Liver (tissue), 9 donors: ENCODE results near the gene YWHAB. TPM values are rescaled to one million over a fixed set of nuclear protein-coding genes. Genes with fewer than 3 reads are reported as not detected.

ENCODE experiments used
- DNase-seq: peaks from one replicate; pipeline ENCODE4 v3.0.0-alpha.2; 2017; ENCODE audit warnings: low spot score
- H3K27ac ChIP-seq, 2 donors: one replicate each; pipeline ENCODE4 v1.7.0; 2013; ENCODE audit warnings: inconsistent platforms in 2 of 2, low read length in 2 of 2, control low read depth in 1 of 2, low read depth in 1 of 2, mild to moderate bottlenecking in 1 of 2
- H3K27me3 ChIP-seq, 4 donors: one replicate each; pipeline versions ENCODE4 v1.6.1 to v1.7.0; 2013; ENCODE audit warnings: low read length in 3 of 4, inconsistent platforms in 1 of 4, mild to moderate bottlenecking in 1 of 4, moderate library complexity in 1 of 4; ENCODE audit not compliant: control insufficient read depth in 4 of 4, insufficient read depth in 4 of 4
- H3K36me3 ChIP-seq, 4 donors: one replicate each; pipeline versions ENCODE4 v1.6.1 to v1.7.0; 2013; ENCODE audit warnings: low read length in 3 of 4, mild to moderate bottlenecking in 3 of 4, low read depth in 1 of 4, moderate library complexity in 1 of 4; ENCODE audit not compliant: control insufficient read depth in 4 of 4, insufficient read depth in 3 of 4
- H3K4me1 ChIP-seq, 4 donors: one replicate each; pipeline versions ENCODE4 v1.6.1 to v1.7.0; 2013; ENCODE audit warnings: low read length in 3 of 4, mild to moderate bottlenecking in 3 of 4, moderate library complexity in 1 of 4; ENCODE audit not compliant: control insufficient read depth in 4 of 4, insufficient read depth in 4 of 4
- H3K4me3 ChIP-seq, 3 donors: one replicate each; pipeline versions ENCODE4 v1.6.1 to v1.7.0; 2013; ENCODE audit warnings: low read length in 3 of 3, control low read depth in 1 of 3, low read depth in 1 of 3, mild to moderate bottlenecking in 1 of 3
- H3K9ac ChIP-seq, 2 donors: one replicate each; pipeline ENCODE4 v1.7.0; 2013; ENCODE audit warnings: low read length in 2 of 2, mild to moderate bottlenecking in 2 of 2, moderate library complexity in 2 of 2, control low read depth in 1 of 2, low read depth in 1 of 2
- H3K9me3 ChIP-seq, 4 donors: one replicate each; pipeline versions ENCODE4 v1.6.1 to v1.7.0; 2013; ENCODE audit warnings: low read length in 3 of 4; ENCODE audit not compliant: control insufficient read depth in 4 of 4
- ATF3 ChIP-seq: IDR thresholded peaks from 2 replicates; pipeline ENCODE4 v1.6.1; 2016; ENCODE audit warnings: antibody characterized with exemption
- CTCF ChIP-seq: fragments of 150-350 bp; IDR thresholded peaks from 2 replicates; pipeline ENCODE4 v1.5.1; 2017; ENCODE audit warnings: improper control_type of control experiment, low read depth, low read length; ENCODE audit not compliant: missing input control
- EGR1 ChIP-seq, 2 donors: IDR thresholded peaks; 2 replicates each; pipeline ENCODE4 v1.6.1; 2016 to 2018; ENCODE audit warnings: antibody characterized with exemption in 2 of 2, low read depth in 2 of 2
- FOXA1 ChIP-seq: IDR thresholded peaks from 2 replicates; pipeline ENCODE4 v1.6.1; 2016; ENCODE audit warnings: antibody characterized with exemption
- FOXA2 ChIP-seq: IDR thresholded peaks from 2 replicates; pipeline ENCODE4 v1.6.1; 2016; ENCODE audit warnings: antibody characterized with exemption
- GABPA ChIP-seq, 2 donors: IDR thresholded peaks in 1 of 2; conservative IDR thresholded peaks in 1 of 2; 2 replicates each; pipeline ENCODE4 v1.6.1; 2016; ENCODE audit warnings: antibody characterized with exemption in 2 of 2, mild to moderate bottlenecking in 1 of 2, moderate library complexity in 1 of 2
- HNF4A ChIP-seq, 2 donors: conservative IDR thresholded peaks; 2 replicates each; pipeline ENCODE4 v1.6.1; 2016; ENCODE audit warnings: antibody characterized with exemption in 2 of 2, mild to moderate bottlenecking in 2 of 2
- HNF4G ChIP-seq: IDR thresholded peaks from 2 replicates; pipeline ENCODE4 v1.6.1; 2016; ENCODE audit warnings: antibody characterized with exemption
- JUND ChIP-seq, 2 donors: IDR thresholded peaks; 2 replicates each; pipeline ENCODE4 v1.6.1; 2016; ENCODE audit warnings: antibody characterized with exemption in 2 of 2
- MAX ChIP-seq: IDR thresholded peaks from 2 replicates; pipeline ENCODE4 v1.6.1; 2016; ENCODE audit warnings: antibody characterized with exemption
- RAD21 ChIP-seq, 2 donors: IDR thresholded peaks; 2 replicates each; pipeline ENCODE4 v1.6.1; 2016; ENCODE audit warnings: antibody characterized with exemption in 2 of 2, mild to moderate bottlenecking in 2 of 2
- REST ChIP-seq: IDR thresholded peaks from 2 replicates; pipeline ENCODE4 v1.6.1; 2016; ENCODE audit warnings: antibody characterized with exemption, mild to moderate bottlenecking
- RXRA ChIP-seq, 2 donors: IDR thresholded peaks; 2 replicates each; pipeline ENCODE4 v1.6.1; 2017 to 2018; ENCODE audit warnings: antibody characterized with exemption in 2 of 2, mild to moderate bottlenecking in 1 of 2
- SP1 ChIP-seq: IDR thresholded peaks from 2 replicates; pipeline ENCODE4 v1.6.1; 2018; ENCODE audit warnings: antibody characterized with exemption, mild to moderate bottlenecking
- TAF1 ChIP-seq: conservative IDR thresholded peaks from 2 replicates; pipeline ENCODE4 v1.6.1; 2016; ENCODE audit warnings: antibody characterized with exemption, mild to moderate bottlenecking
- YY1 ChIP-seq: IDR thresholded peaks from 2 replicates; pipeline ENCODE4 v1.6.1; 2016; ENCODE audit warnings: antibody characterized with exemption, mild to moderate bottlenecking
- ZBTB33 ChIP-seq: IDR thresholded peaks from 2 replicates; pipeline ENCODE4 v1.6.1; 2016; ENCODE audit warnings: antibody characterized with exemption
- WGBS: extraction: QIAGEN DNeasy Blood & Tissue Kit; methylation state at CpG from one replicate; pipeline ENCODE4 v1.1.7; 2013; 5-methylcytosine and 5-hydroxymethylcytosine counted together
- polyA plus RNA-seq, 2 donors: library from polyadenylated mRNA; stranded (reverse) in 1 of 2; unstranded in 1 of 2; fragments of 200-250 nt in 1 of 2; fragments of >200 nt in 1 of 2; fragmentation: Nextera tagmentation in 1 of 2; extraction: Ambion mirVana in 1 of 2; gene quantifications; one replicate each; pipeline versions ENCODE4 v1.2.1 to v1.2.3, GENCODE V29; 2013 to 2015
- total RNA-seq, 2 donors: library from RNA; depleted of rRNA; stranded (reverse); fragments of >200 nt; gene quantifications; one replicate each; pipeline ENCODE4 v1.2.3, GENCODE V29; 2014
- donor health status: healthy.
- donor health status: healthy.
- donor health status: healthy.
- donor health status: healthy.
- donor health status: healthy.

YWHAB gene
- total and polyA plus RNA-seq, 4 donors: 41.6 to 86.5 (median 43.3) TPM

GRCh38 chr20:44836601-44837120 is 48.8 kb upstream of the YWHAB start:
- Histone ChIP-seq H3K27ac (no peak overlapping the region), H3K36me3 (no peaks in the 10 kb centered on the region), H3K4me3 (no peak overlapping the region), H3K9me3 (no peaks in the 10 kb centered on the region), H3K9ac (no peak overlapping the region), H3K27me3 (peaks cover 0 to 10% (median 1%) of the 10 kb centered on the region in 4 donors), H3K4me1 (no peaks in the 10 kb centered on the region)
- 84% methylated on average over 12 of the region's 12 CpGs for WGBS
- TF ChIP-seq SP1: no peak
- no peak for TF ChIP-seq JUND (IDR thresholded peaks at IDR 0.05)
- no peak for TF ChIP-seq CTCF
- TF ChIP-seq EGR1 (IDR thresholded peaks at IDR 0.05; ENCODE audit: low read depth in 2 of 2): no peak
- TF ChIP-seq RAD21 (IDR thresholded peaks at IDR 0.05): no peak
- no peak for TF ChIP-seq REST
- TF ChIP-seq ATF3: no peak
- TF ChIP-seq YY1: no peak
- no peak for TF ChIP-seq FOXA1
- no peak for TF ChIP-seq TAF1
- TF ChIP-seq RXRA (IDR thresholded peaks at IDR 0.05): no peak
- no peak for DNase-seq

- H3K36me3 ChIP-seq: no peaks in the 10 kb centered on the region
- TF ChIP-seq HNF4A (conservative IDR thresholded peaks at IDR 0.05) (no peak), RAD21 (IDR thresholded peaks at IDR 0.05) (no peak), GABPA (IDR thresholded peaks at IDR 0.05 in 1 of 2, conservative IDR thresholded peaks at IDR 0.05 in 1 of 2) (no peak)
- no peak for DNase-seq
- peaks cover 0 to 10% (median 1%) of the 10 kb centered on the region in 4 donors for H3K27me3 ChIP-seq
- WGBS: 51% methylated on average over 3 of the region's 3 CpGs
- H3K4me3 ChIP-seq: no peak overlapping the region
- H3K27ac ChIP-seq: no peak overlapping the region
- no peak overlapping the region for H3K9ac ChIP-seq
- H3K9me3 ChIP-seq: no peaks in the 10 kb centered on the region
- no peaks in the 10 kb centered on the region for H3K4me1 ChIP-seq
These were observed 47.6 kb upstream of the YWHAB start for GRCh38 chr20:44837946-44838345.

- no peak for DNase-seq
- WGBS: 84% methylated on average over 1 of the region's 1 CpG
- no peak overlapping the region for H3K9ac ChIP-seq
- H3K4me3 ChIP-seq: no peak overlapping the region
- no peaks in the 10 kb centered on the region for H3K36me3 ChIP-seq
- peaks cover 0 to 10% (median 1%) of the 10 kb centered on the region in 4 donors for H3K27me3 ChIP-seq
- no peak overlapping the region for H3K27ac ChIP-seq
- no peaks in the 10 kb centered on the region for H3K4me1 ChIP-seq
- no peaks in the 10 kb centered on the region for H3K9me3 ChIP-seq
- TF ChIP-seq SP1 (no peak), YY1 (no peak), ATF3 (no peak), GABPA (IDR thresholded peaks at IDR 0.05 in 1 of 2, conservative IDR thresholded peaks at IDR 0.05 in 1 of 2) (no peak), EGR1 (IDR thresholded peaks at IDR 0.05; ENCODE audit: low read depth in 2 of 2) (no peak), HNF4A (conservative IDR thresholded peaks at IDR 0.05) (no peak), HNF4G (no peak), ZBTB33 (no peak), TAF1 (no peak), FOXA2 (no peak), RXRA (IDR thresholded peaks at IDR 0.05) (no peak), MAX (no peak), FOXA1 (no peak), JUND (IDR thresholded peaks at IDR 0.05) (no peak)
These were observed 47.0 kb upstream of the YWHAB start for GRCh38 chr20:44838521-44838920.
